ENCODE data around the gene KLHL29. TPM values are rescaled to one million over a fixed set of nuclear protein-coding genes. Genes with fewer than 3 reads are reported as not detected.

The KLHL29 gene
- total RNA-seq, 3 donors from 2014 or later (not counting 1 experiment from before 2014, with no cell fraction given), result 0.24 to 0.43 (median 0.33) TPM

DNA sequence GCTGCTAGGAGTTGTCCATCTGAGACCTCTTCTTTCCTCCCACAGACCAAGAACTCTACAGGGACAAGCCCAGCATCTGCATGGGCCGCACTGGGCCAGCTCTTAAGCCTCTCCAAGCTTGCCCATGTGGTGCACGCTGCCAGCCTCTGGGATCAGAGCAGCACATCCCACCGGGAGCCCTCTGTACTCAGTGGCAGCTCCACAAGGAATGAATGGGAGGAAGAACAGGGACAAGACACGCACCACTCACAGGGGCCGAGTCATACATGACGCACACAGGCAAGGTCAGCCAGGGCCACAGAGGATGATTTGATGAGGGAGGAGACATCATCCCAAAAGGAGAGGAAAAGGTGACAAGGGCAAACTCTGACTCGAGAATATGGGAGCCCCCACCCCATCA, 268.3 kb downstream of the KLHL29 start:
- H3K36me3 Mint-ChIP-seq, result no peaks in the 10 kb centered on the region
- intact Hi-C loops (cut with micrococcal nuclease), result no loop called here
- H3K4me1 Mint-ChIP-seq, result peaks cover 4 to 7% of the 10 kb centered on the region in 2 donors
- peaks cover 6% of the 10 kb centered on the region for H3K4me1 ChIP-seq (ENCODE audit: control insufficient read depth, insufficient read depth, low read length)
- H3K27ac Mint-ChIP-seq, result no peak overlapping the region
- H3K27me3 ChIP-seq (ENCODE audit: control insufficient read depth, insufficient read depth, low read length), result no peaks in the 10 kb centered on the region
- TF ChIP-seq, protein P1, sequence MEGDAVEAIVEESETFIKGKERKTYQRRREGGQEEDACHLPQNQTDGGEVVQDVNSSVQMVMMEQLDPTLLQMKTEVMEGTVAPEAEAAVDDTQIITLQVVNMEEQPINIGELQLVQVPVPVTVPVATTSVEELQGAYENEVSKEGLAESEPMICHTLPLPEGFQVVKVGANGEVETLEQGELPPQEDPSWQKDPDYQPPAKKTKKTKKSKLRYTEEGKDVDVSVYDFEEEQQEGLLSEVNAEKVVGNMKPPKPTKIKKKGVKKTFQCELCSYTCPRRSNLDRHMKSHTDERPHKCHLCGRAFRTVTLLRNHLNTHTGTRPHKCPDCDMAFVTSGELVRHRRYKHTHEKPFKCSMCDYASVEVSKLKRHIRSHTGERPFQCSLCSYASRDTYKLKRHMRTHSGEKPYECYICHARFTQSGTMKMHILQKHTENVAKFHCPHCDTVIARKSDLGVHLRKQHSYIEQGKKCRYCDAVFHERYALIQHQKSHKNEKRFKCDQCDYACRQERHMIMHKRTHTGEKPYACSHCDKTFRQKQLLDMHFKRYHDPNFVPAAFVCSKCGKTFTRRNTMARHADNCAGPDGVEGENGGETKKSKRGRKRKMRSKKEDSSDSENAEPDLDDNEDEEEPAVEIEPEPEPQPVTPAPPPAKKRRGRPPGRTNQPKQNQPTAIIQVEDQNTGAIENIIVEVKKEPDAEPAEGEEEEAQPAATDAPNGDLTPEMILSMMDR (IDR thresholded peaks at IDR 0.05), result no peak
- no peak overlapping the region for H3K27ac ChIP-seq (ENCODE audit: low read length)
- no peaks in the 10 kb centered on the region for H3K9me3 ChIP-seq (ENCODE audit: control insufficient read depth, insufficient read depth, low read length)
- no peaks in the 10 kb centered on the region for H3K36me3 ChIP-seq (ENCODE audit: control insufficient read depth, insufficient read depth, low read length)
- 89% methylated on average over 6 of the region's 7 CpGs for WGBS (ENCODE audit: insufficient coverage)
- DNase-seq (no peak), ATAC-seq (no peak)
- no peaks in the 10 kb centered on the region for H3K9me3 Mint-ChIP-seq
- H3K4me3 ChIP-seq (ENCODE audit: low read length), result no peak overlapping the region
- no peak overlapping the region for H3K4me3 Mint-ChIP-seq
- H3K27me3 Mint-ChIP-seq (ENCODE audit: low read depth in 2 of 2), result no peaks in the 10 kb centered on the region

DNA sequence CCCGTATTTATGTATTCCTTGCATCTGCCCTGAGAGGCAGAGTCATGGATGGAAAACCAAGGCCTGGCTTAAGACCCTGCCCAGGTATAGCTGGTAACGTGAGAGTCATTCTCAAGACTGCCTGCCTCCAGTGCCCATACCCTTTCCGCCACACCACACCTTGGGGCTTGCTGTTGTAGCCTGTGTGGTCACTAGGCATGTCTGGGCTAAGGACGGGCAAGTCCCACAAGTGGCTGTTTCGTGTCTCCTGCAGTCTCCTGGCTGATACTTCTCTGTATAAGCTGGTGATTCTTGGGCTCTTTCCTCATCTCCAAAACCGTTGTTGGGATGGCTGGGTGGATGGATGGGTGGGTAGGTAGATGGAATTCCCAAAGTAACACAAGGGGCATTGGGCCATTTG, 269.8 kb downstream of the KLHL29 start:
- WGBS (ENCODE audit: insufficient coverage), result 92% methylated on average over 6 of the region's 6 CpGs
- no peaks in the 10 kb centered on the region for H3K9me3 ChIP-seq (ENCODE audit: control insufficient read depth, insufficient read depth, low read length)

DNA sequence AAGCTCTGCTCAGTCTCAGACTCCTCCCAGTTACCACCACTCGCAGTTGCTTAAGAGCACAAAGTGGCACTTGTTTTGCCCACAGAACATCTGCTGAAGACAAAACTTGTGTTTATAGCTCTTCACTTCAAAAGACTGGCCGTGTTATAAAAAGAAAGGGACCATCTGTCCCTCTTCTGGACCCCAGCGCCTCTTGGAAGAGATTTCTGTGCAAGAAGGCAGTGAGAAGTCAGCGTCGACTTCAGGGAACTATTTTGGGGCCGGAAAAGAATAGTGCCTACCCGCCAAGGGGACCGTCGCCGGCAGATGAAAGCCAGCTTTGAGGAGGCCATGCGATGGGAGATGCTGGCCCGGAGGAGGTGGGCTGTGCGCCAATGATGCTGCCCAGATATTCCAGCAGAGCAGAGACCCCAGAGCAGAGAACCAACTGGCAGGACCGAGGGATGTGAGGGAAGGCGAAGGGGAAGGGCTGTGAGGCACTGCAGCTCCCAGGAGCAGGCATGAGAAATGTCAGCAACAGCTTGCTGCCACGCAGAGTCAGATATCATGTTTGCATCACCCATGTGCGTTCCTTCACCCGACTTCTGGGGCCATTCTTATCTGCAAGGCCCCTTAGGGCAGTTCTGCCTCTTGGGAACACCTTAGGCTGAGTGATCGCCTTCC, 271.1 kb downstream of the KLHL29 start:
- TF ChIP-seq, protein P1 (IDR thresholded peaks at IDR 0.05), result no peak
- no peak for ATAC-seq
- Histone ChIP-seq H3K36me3 (ENCODE audit: control insufficient read depth, insufficient read depth, low read length) (no peaks in the 10 kb centered on the region), H3K4me3 (ENCODE audit: low read length) (no peak overlapping the region), H3K9me3 (ENCODE audit: control insufficient read depth, insufficient read depth, low read length) (no peaks in the 10 kb centered on the region), H3K27me3 (ENCODE audit: control insufficient read depth, insufficient read depth, low read length) (no peaks in the 10 kb centered on the region), H3K27ac (ENCODE audit: low read length) (no peak overlapping the region), H3K4me1 (ENCODE audit: control insufficient read depth, insufficient read depth, low read length) (peaks cover 6% of the 10 kb centered on the region)
- Mint-ChIP-seq H3K9me3 (no peaks in the 10 kb centered on the region), H3K4me1 (peaks cover 0 to 10% of the 10 kb centered on the region in 2 donors), H3K27ac (no peak overlapping the region), H3K36me3 (no peaks in the 10 kb centered on the region), H3K4me3 (no peak overlapping the region), H3K27me3 (ENCODE audit: low read depth in 2 of 2) (peaks cover 0 to 2% of the 10 kb centered on the region in 2 donors)
- intact Hi-C loops (cut with micrococcal nuclease), result no loop called here
- 93% methylated on average over 19 of the region's 19 CpGs for WGBS (ENCODE audit: insufficient coverage)
- DNase-seq, result no peak

More for the DNA sequence above, 269.8 kb downstream of the KLHL29 start:
- Mint-ChIP-seq H3K4me1 (peaks cover 3 to 11% of the 10 kb centered on the region in 2 donors), H3K27ac (no peak overlapping the region), H3K4me3 (no peak overlapping the region), H3K36me3 (no peaks in the 10 kb centered on the region), H3K9me3 (no peaks in the 10 kb centered on the region), H3K27me3 (ENCODE audit: low read depth in 2 of 2) (peaks cover 0 to 2% of the 10 kb centered on the region in 2 donors)
- Histone ChIP-seq H3K36me3 (ENCODE audit: control insufficient read depth, insufficient read depth, low read length) (no peaks in the 10 kb centered on the region), H3K4me3 (ENCODE audit: low read length) (no peak overlapping the region), H3K27me3 (ENCODE audit: control insufficient read depth, insufficient read depth, low read length) (no peaks in the 10 kb centered on the region), H3K27ac (ENCODE audit: low read length) (no peak overlapping the region), H3K4me1 (ENCODE audit: control insufficient read depth, insufficient read depth, low read length) (peaks cover 10% of the 10 kb centered on the region)
- ATAC-seq (no peak), DNase-seq (no peak)
- TF ChIP-seq, protein P1 (IDR thresholded peaks at IDR 0.05), result no peak
- intact Hi-C loops (cut with micrococcal nuclease), result no loop called here

DNA sequence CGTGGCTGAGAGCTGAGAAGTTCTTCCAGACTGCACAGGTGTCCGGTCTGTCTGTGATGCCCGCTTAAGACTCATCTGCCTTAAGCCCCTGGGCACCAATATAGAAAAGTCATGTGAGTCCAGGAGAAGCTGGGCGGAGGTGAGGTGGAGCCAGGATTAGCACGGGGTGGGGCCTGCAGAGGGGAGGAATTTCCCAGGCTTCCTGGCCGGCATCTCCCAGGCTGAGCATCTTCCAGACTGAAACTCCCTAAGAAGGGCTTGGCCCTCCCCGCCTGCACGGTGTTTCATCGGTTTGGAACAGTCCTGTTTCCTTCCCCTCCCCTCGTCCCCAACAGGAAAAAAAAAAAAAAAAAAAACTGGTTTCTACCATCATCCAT, 271.6 kb downstream of the KLHL29 start:
- peaks cover 0 to 2% of the 10 kb centered on the region in 2 donors for H3K27me3 Mint-ChIP-seq (ENCODE audit: low read depth in 2 of 2)
- H3K27ac ChIP-seq (ENCODE audit: low read length), result no peak overlapping the region
- H3K36me3 Mint-ChIP-seq, result no peaks in the 10 kb centered on the region
- no peaks in the 10 kb centered on the region for H3K9me3 Mint-ChIP-seq
- no peaks in the 10 kb centered on the region for H3K9me3 ChIP-seq (ENCODE audit: control insufficient read depth, insufficient read depth, low read length)
- 79% methylated on average over 10 of the region's 10 CpGs for WGBS (ENCODE audit: insufficient coverage)
- DNase-seq, result no peak
- no peak overlapping the region for H3K4me3 ChIP-seq (ENCODE audit: low read length)
- TF ChIP-seq, protein P1 (IDR thresholded peaks at IDR 0.05), result no peak
- no peaks in the 10 kb centered on the region for H3K27me3 ChIP-seq (ENCODE audit: control insufficient read depth, insufficient read depth, low read length)
- intact Hi-C loops (cut with micrococcal nuclease), result no loop called here
- no peak overlapping the region for H3K27ac Mint-ChIP-seq
- no peak overlapping the region for H3K4me3 Mint-ChIP-seq
- peaks cover 6% of the 10 kb centered on the region for H3K4me1 ChIP-seq (ENCODE audit: control insufficient read depth, insufficient read depth, low read length)
- H3K36me3 ChIP-seq (ENCODE audit: control insufficient read depth, insufficient read depth, low read length), result no peaks in the 10 kb centered on the region
- no peak for ATAC-seq
- peaks cover 0 to 10% of the 10 kb centered on the region in 2 donors for H3K4me1 Mint-ChIP-seq
